Liver (tissue), 9 donors: ENCODE results near the gene CEP83. TPM values are rescaled to one million over a fixed set of nuclear protein-coding genes. Genes with fewer than 3 reads are reported as not detected.
"Not testable (repeated sequence)": the region's sequence is repeated elsewhere in the genome, so short reads cannot be mapped to it uniquely, and the experiment has no call there.

Experiments used
- DNase-seq: peaks from one replicate; pipeline ENCODE4 v3.0.0-alpha.2; 2017; ENCODE audit warnings: low spot score
- H3K27ac ChIP-seq, 2 donors: one replicate each; pipeline ENCODE4 v1.7.0; 2013; ENCODE audit warnings: inconsistent platforms in 2 of 2, low read length in 2 of 2, control low read depth in 1 of 2, low read depth in 1 of 2, mild to moderate bottlenecking in 1 of 2
- H3K27me3 ChIP-seq, 4 donors: one replicate each; pipeline versions ENCODE4 v1.6.1 to v1.7.0; 2013; ENCODE audit warnings: low read length in 3 of 4, inconsistent platforms in 1 of 4, mild to moderate bottlenecking in 1 of 4, moderate library complexity in 1 of 4; ENCODE audit not compliant: control insufficient read depth in 4 of 4, insufficient read depth in 4 of 4
- H3K36me3 ChIP-seq, 4 donors: one replicate each; pipeline versions ENCODE4 v1.6.1 to v1.7.0; 2013; ENCODE audit warnings: low read length in 3 of 4, mild to moderate bottlenecking in 3 of 4, low read depth in 1 of 4, moderate library complexity in 1 of 4; ENCODE audit not compliant: control insufficient read depth in 4 of 4, insufficient read depth in 3 of 4
- H3K4me1 ChIP-seq, 4 donors: one replicate each; pipeline versions ENCODE4 v1.6.1 to v1.7.0; 2013; ENCODE audit warnings: low read length in 3 of 4, mild to moderate bottlenecking in 3 of 4, moderate library complexity in 1 of 4; ENCODE audit not compliant: control insufficient read depth in 4 of 4, insufficient read depth in 4 of 4
- H3K4me3 ChIP-seq, 3 donors: one replicate each; pipeline versions ENCODE4 v1.6.1 to v1.7.0; 2013; ENCODE audit warnings: low read length in 3 of 3, control low read depth in 1 of 3, low read depth in 1 of 3, mild to moderate bottlenecking in 1 of 3
- H3K9ac ChIP-seq, 2 donors: one replicate each; pipeline ENCODE4 v1.7.0; 2013; ENCODE audit warnings: low read length in 2 of 2, mild to moderate bottlenecking in 2 of 2, moderate library complexity in 2 of 2, control low read depth in 1 of 2, low read depth in 1 of 2
- H3K9me3 ChIP-seq, 4 donors: one replicate each; pipeline versions ENCODE4 v1.6.1 to v1.7.0; 2013; ENCODE audit warnings: low read length in 3 of 4; ENCODE audit not compliant: control insufficient read depth in 4 of 4
- ATF3 ChIP-seq: IDR thresholded peaks from 2 replicates; pipeline ENCODE4 v1.6.1; 2016; ENCODE audit warnings: antibody characterized with exemption
- CTCF ChIP-seq: fragments of 150-350 bp; IDR thresholded peaks from 2 replicates; pipeline ENCODE4 v1.5.1; 2017; ENCODE audit warnings: improper control_type of control experiment, low read depth, low read length; ENCODE audit not compliant: missing input control
- EGR1 ChIP-seq, 2 donors: IDR thresholded peaks; 2 replicates each; pipeline ENCODE4 v1.6.1; 2016 to 2018; ENCODE audit warnings: antibody characterized with exemption in 2 of 2, low read depth in 2 of 2
- FOXA1 ChIP-seq: IDR thresholded peaks from 2 replicates; pipeline ENCODE4 v1.6.1; 2016; ENCODE audit warnings: antibody characterized with exemption
- FOXA2 ChIP-seq: IDR thresholded peaks from 2 replicates; pipeline ENCODE4 v1.6.1; 2016; ENCODE audit warnings: antibody characterized with exemption
- GABPA ChIP-seq, 2 donors: IDR thresholded peaks in 1 of 2; conservative IDR thresholded peaks in 1 of 2; 2 replicates each; pipeline ENCODE4 v1.6.1; 2016; ENCODE audit warnings: antibody characterized with exemption in 2 of 2, mild to moderate bottlenecking in 1 of 2, moderate library complexity in 1 of 2
- HNF4A ChIP-seq, 2 donors: conservative IDR thresholded peaks; 2 replicates each; pipeline ENCODE4 v1.6.1; 2016; ENCODE audit warnings: antibody characterized with exemption in 2 of 2, mild to moderate bottlenecking in 2 of 2
- HNF4G ChIP-seq: IDR thresholded peaks from 2 replicates; pipeline ENCODE4 v1.6.1; 2016; ENCODE audit warnings: antibody characterized with exemption
- JUND ChIP-seq, 2 donors: IDR thresholded peaks; 2 replicates each; pipeline ENCODE4 v1.6.1; 2016; ENCODE audit warnings: antibody characterized with exemption in 2 of 2
- MAX ChIP-seq: IDR thresholded peaks from 2 replicates; pipeline ENCODE4 v1.6.1; 2016; ENCODE audit warnings: antibody characterized with exemption
- NR2F2 ChIP-seq: IDR thresholded peaks from 2 replicates; pipeline ENCODE4 v1.6.1; 2016; ENCODE audit warnings: antibody characterized with exemption
- RAD21 ChIP-seq, 2 donors: IDR thresholded peaks; 2 replicates each; pipeline ENCODE4 v1.6.1; 2016; ENCODE audit warnings: antibody characterized with exemption in 2 of 2, mild to moderate bottlenecking in 2 of 2
- REST ChIP-seq: IDR thresholded peaks from 2 replicates; pipeline ENCODE4 v1.6.1; 2016; ENCODE audit warnings: antibody characterized with exemption, mild to moderate bottlenecking
- RXRA ChIP-seq, 2 donors: IDR thresholded peaks; 2 replicates each; pipeline ENCODE4 v1.6.1; 2017 to 2018; ENCODE audit warnings: antibody characterized with exemption in 2 of 2, mild to moderate bottlenecking in 1 of 2
- SP1 ChIP-seq: IDR thresholded peaks from 2 replicates; pipeline ENCODE4 v1.6.1; 2018; ENCODE audit warnings: antibody characterized with exemption, mild to moderate bottlenecking
- TAF1 ChIP-seq: conservative IDR thresholded peaks from 2 replicates; pipeline ENCODE4 v1.6.1; 2016; ENCODE audit warnings: antibody characterized with exemption, mild to moderate bottlenecking
- YY1 ChIP-seq: IDR thresholded peaks from 2 replicates; pipeline ENCODE4 v1.6.1; 2016; ENCODE audit warnings: antibody characterized with exemption, mild to moderate bottlenecking
- ZBTB33 ChIP-seq: IDR thresholded peaks from 2 replicates; pipeline ENCODE4 v1.6.1; 2016; ENCODE audit warnings: antibody characterized with exemption
- WGBS: extraction: QIAGEN DNeasy Blood & Tissue Kit; methylation state at CpG from one replicate; pipeline ENCODE4 v1.1.7; 2013; 5-methylcytosine and 5-hydroxymethylcytosine counted together
- polyA plus RNA-seq, 2 donors: library from polyadenylated mRNA; stranded (reverse) in 1 of 2; unstranded in 1 of 2; fragments of 200-250 nt in 1 of 2; fragments of >200 nt in 1 of 2; fragmentation: Nextera tagmentation in 1 of 2; extraction: Ambion mirVana in 1 of 2; gene quantifications; one replicate each; pipeline versions ENCODE4 v1.2.1 to v1.2.3, GENCODE V29; 2013 to 2015
- total RNA-seq, 2 donors: library from RNA; depleted of rRNA; stranded (reverse); fragments of >200 nt; gene quantifications; one replicate each; pipeline ENCODE4 v1.2.3, GENCODE V29; 2014
- donor health status: healthy.
- donor health status: healthy.
- donor health status: healthy.
- donor health status: healthy.
- donor health status: healthy.

The CEP83 gene
- total and polyA plus RNA-seq, 4 donors = 1.9 to 8.4 (median 5.2) TPM

GRCh38 chr12:94426049-94426448 lies 33.6 kb downstream of the CEP83 start:
- TF ChIP-seq EGR1 (IDR thresholded peaks at IDR 0.05; ENCODE audit: low read depth in 2 of 2) (no peak), JUND (IDR thresholded peaks at IDR 0.05) (no peak), GABPA (IDR thresholded peaks at IDR 0.05 in 1 of 2, conservative IDR thresholded peaks at IDR 0.05 in 1 of 2) (no peak), NR2F2 (no peak), REST (no peak), FOXA2 (no peak), TAF1 (no peak), RXRA (IDR thresholded peaks at IDR 0.05) (no peak), YY1 (no peak), MAX (no peak), ATF3 (no peak), HNF4G (no peak), RAD21 (IDR thresholded peaks at IDR 0.05) (no peak), CTCF (no peak), FOXA1 (no peak), SP1 (no peak), ZBTB33 (no peak), HNF4A (conservative IDR thresholded peaks at IDR 0.05) (no peak)
- 98% methylated on average over 3 of the region's 3 CpGs for WGBS
- peaks cover 0 to 3% (median 0%) of the 10 kb centered on the region in 4 donors for H3K36me3 ChIP-seq
- no peaks in the 10 kb centered on the region for H3K27me3 ChIP-seq
- H3K4me3 ChIP-seq = no peak overlapping the region
- no peaks in the 10 kb centered on the region for H3K4me1 ChIP-seq
- DNase-seq = no peak
- peaks cover 4 to 18% (median 11%) of the 10 kb centered on the region in 4 donors for H3K9me3 ChIP-seq
- no peak overlapping the region for H3K27ac ChIP-seq
- no peak overlapping the region for H3K9ac ChIP-seq

GRCh38 chr12:94424830-94425229 lies 34.8 kb downstream of the CEP83 start:
- H3K4me3 ChIP-seq, H3K9ac ChIP-seq, H3K4me1 ChIP-seq, DNase-seq, H3K27ac ChIP-seq, H3K27me3 ChIP-seq, H3K36me3 ChIP-seq: not testable (repeated sequence)
- H3K9me3 ChIP-seq = peaks cover 4 to 18% (median 11%) of the 10 kb centered on the region in 4 donors
- 93% methylated on average over 5 of the region's 5 CpGs for WGBS
